ENCODE data around the gene LMCD1.
A peak's percentile ranks its signal among the peaks of the same experiment; 100 is the strongest.

LMCD1 gene

GRCh38 chr3:8622873-8623691, 121.5 kb downstream of the LMCD1 start:
- H3K4me3 ChIP-seq (ENCODE audit: control insufficient read depth, low read depth, low read length) = peak overlapping the region; percentile 13
- TF ChIP-seq, protein P1, sequence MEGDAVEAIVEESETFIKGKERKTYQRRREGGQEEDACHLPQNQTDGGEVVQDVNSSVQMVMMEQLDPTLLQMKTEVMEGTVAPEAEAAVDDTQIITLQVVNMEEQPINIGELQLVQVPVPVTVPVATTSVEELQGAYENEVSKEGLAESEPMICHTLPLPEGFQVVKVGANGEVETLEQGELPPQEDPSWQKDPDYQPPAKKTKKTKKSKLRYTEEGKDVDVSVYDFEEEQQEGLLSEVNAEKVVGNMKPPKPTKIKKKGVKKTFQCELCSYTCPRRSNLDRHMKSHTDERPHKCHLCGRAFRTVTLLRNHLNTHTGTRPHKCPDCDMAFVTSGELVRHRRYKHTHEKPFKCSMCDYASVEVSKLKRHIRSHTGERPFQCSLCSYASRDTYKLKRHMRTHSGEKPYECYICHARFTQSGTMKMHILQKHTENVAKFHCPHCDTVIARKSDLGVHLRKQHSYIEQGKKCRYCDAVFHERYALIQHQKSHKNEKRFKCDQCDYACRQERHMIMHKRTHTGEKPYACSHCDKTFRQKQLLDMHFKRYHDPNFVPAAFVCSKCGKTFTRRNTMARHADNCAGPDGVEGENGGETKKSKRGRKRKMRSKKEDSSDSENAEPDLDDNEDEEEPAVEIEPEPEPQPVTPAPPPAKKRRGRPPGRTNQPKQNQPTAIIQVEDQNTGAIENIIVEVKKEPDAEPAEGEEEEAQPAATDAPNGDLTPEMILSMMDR (conservative IDR thresholded peaks at IDR 0.05; ENCODE audit: control insufficient read depth, insufficient read depth, low read depth, low read length) = peak; percentile 90
- DNase-seq (ENCODE audit: low read depth) = peak; percentile 71

DNA sequence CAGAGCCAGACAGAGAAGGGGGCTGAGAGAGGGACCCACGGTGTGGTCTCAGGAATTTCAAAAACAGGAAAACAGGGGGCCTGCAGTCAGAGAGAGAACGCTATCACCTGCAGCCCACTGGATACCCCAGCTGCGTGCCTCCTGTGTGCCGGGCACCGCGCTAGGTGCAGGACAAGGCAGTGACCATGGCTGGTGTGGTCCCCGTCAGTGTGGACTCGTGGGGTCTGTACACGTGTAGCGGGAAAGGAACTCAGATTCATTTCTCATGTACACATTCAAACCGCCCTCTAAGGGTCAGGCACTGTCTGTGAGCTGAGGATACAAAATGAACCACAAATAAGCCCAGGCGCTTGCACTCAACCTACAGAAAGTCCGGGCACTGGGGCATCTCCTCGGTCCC, 122.1 kb downstream of the LMCD1 start:
- TF ChIP-seq, protein P1 (conservative IDR thresholded peaks at IDR 0.05; ENCODE audit: control insufficient read depth, insufficient read depth, low read depth, low read length) = no peak
- no peak overlapping the region for H3K4me3 ChIP-seq (ENCODE audit: control insufficient read depth, low read depth, low read length)
- DNase-seq (ENCODE audit: low read depth) = no peak
